Prostate gland (tissue), 2 donors: Measurements from ENCODE around the gene PTPRC. TPM values are rescaled to one million over a fixed set of nuclear protein-coding genes. Genes with fewer than 3 reads are reported as not detected.
"Not testable (repeated sequence)": the region's sequence is repeated elsewhere in the genome, so short reads cannot be mapped to it uniquely, and the experiment has no call there.

Experiments
- DNase-seq: peaks from one replicate; pipeline ENCODE4 v3.0.0-alpha.2; 2019; ENCODE audit warnings: low spot score
- H3K27ac ChIP-seq, 2 donors: fragments of 200-600 bp; sonication (generic); 2 replicates each; pipeline ENCODE4 v1.5.1; 2017 to 2019
- H3K27me3 ChIP-seq: fragments of 200-600 bp; sonication (generic); replicated peaks from 2 replicates; pipeline ENCODE4 v1.5.1; 2019; ENCODE audit not compliant: insufficient read depth
- H3K36me3 ChIP-seq, 2 donors: fragments of 200-600 bp; sonication (generic); 1 replicate in 1 of 2; 2 replicates in 1 of 2; pipeline versions ENCODE4 v1.5.1 to v1.8.1; 2017 to 2019
- H3K4me1 ChIP-seq: fragments of 200-600 bp; sonication (generic); replicated peaks from 2 replicates; pipeline ENCODE4 v1.5.1; 2019
- H3K4me3 ChIP-seq, 2 donors: fragments of 200-600 bp; sonication (generic); 2 replicates each; pipeline ENCODE4 v1.5.1; 2017 to 2019
- H3K9me3 ChIP-seq: fragments of 200-600 bp; sonication (generic); 2 replicates; pipeline ENCODE4 v1.5.1; 2017
- POLR2A ChIP-seq: fragments of 450-650 bp; IDR thresholded peaks from one replicate; pipeline ENCODE4 v1.6.1; 2016; ENCODE audit warnings: antibody characterized with exemption, mild to moderate bottlenecking
- POLR2AphosphoS5 ChIP-seq: sonication (generic); formaldehyde crosslinking; IDR thresholded peaks from one replicate; pipeline ENCODE4 v1.6.1; 2017; ENCODE audit warnings: antibody characterized with exemption
- WGBS: methylation state at CpG from one replicate; pipeline ENCODE4 v1.1.5; 2018; 5-methylcytosine and 5-hydroxymethylcytosine counted together
- intact Hi-C: fragments of 100-400 bp; cut with DNase I; formaldehyde crosslinking; loops from one replicate; pipeline ENCODE4 v1.14.2; 2022
- total RNA-seq, 2 donors: library from RNA; depleted of rRNA; stranded (reverse); fragments of >200 nt; gene quantifications; one replicate each; pipeline ENCODE4 v1.1.0, GENCODE V29; 2016
- TF ChIP-seq, protein P1 (sequence below), 4 experiments: fragments of 200-600 bp in 2 of 4; fragments of 450-650 bp in 2 of 4; sonication (generic) in 2 of 4; IDR thresholded peaks; 1 replicate in 3 of 4; 2 replicates in 1 of 4; pipeline ENCODE4 v1.5.1; 2016 to 2019; ENCODE audit warnings: antibody characterized with exemption in 4 of 4, mild to moderate bottlenecking in 2 of 4, moderate library complexity in 2 of 4

PTPRC gene
- total RNA-seq, 2 donors from 2014 or later: 8.9 to 9.5 TPM

DNA sequence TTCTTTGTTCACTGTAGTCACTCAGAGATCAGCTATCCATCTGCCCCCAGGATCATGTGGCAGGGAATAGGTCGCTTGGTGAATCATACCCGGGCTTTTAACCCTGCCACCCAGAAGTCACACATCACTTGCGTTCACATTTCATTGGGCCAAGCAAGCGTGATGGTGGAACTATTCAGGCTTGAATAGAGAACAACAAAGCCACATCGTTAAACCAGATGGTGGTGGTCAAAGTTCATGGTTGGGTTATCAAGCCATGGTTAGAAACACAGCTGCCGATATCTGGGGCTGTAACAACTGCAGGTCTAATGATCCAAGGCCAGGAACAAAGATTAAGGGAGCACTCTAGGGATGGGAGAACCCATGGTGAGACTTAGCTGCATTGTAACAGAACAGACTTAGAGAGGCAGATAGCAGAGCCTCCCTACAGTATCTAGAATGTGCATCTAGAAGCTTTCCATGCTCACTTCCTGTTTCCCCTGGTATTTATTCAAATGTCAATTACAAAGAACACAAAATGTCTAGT lies 40.0 kb upstream of the PTPRC start:
- H3K9me3 ChIP-seq: no peaks in the 10 kb centered on the region
- intact Hi-C loops: no loop called here
- TF ChIP-seq POLR2A (no peak), POLR2AphosphoS5 (no peak)
- TF ChIP-seq, protein P1, sequence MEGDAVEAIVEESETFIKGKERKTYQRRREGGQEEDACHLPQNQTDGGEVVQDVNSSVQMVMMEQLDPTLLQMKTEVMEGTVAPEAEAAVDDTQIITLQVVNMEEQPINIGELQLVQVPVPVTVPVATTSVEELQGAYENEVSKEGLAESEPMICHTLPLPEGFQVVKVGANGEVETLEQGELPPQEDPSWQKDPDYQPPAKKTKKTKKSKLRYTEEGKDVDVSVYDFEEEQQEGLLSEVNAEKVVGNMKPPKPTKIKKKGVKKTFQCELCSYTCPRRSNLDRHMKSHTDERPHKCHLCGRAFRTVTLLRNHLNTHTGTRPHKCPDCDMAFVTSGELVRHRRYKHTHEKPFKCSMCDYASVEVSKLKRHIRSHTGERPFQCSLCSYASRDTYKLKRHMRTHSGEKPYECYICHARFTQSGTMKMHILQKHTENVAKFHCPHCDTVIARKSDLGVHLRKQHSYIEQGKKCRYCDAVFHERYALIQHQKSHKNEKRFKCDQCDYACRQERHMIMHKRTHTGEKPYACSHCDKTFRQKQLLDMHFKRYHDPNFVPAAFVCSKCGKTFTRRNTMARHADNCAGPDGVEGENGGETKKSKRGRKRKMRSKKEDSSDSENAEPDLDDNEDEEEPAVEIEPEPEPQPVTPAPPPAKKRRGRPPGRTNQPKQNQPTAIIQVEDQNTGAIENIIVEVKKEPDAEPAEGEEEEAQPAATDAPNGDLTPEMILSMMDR (IDR thresholded peaks at IDR 0.05): no peak
- H3K4me1 ChIP-seq: no peaks in the 10 kb centered on the region
- no peak for DNase-seq
- no peak overlapping the region for H3K27ac ChIP-seq
- H3K27me3 ChIP-seq: no peaks in the 10 kb centered on the region
- 79% methylated on average over 6 of the region's 6 CpGs for WGBS
- H3K36me3 ChIP-seq: no peaks in the 10 kb centered on the region
- no peak overlapping the region for H3K4me3 ChIP-seq

DNA sequence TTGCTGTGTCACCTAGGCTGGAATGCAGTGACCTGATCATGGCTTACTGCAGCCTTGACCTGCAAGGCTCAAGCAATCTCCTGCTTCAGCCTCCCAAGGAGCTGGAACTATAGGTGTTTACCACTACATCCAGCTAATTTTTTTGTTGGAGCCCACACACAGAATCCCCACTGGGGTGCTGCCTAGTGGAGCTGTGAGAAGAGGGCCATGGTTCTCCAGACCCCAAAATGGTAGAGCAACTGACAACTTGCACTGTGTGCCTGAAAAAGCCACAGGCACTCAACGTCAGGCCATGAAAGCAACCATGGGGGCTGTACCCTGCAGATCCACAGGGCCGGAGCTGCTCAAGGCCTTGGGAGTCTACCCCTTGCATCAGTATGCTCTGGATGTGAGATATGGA lies 39.1 kb upstream of the PTPRC start:
- Histone ChIP-seq H3K27ac (no peak overlapping the region), H3K4me1 (no peaks in the 10 kb centered on the region), H3K4me3 (no peak overlapping the region), H3K36me3 (no peaks in the 10 kb centered on the region), H3K27me3 (no peaks in the 10 kb centered on the region), H3K9me3 (no peaks in the 10 kb centered on the region)
- 91% methylated on average over 2 of the region's 2 CpGs for WGBS
- TF ChIP-seq POLR2AphosphoS5 (no peak), POLR2A (no peak)
- TF ChIP-seq, protein P1 (IDR thresholded peaks at IDR 0.05): no peak
- no peak for DNase-seq
- intact Hi-C loops: no loop called here

DNA sequence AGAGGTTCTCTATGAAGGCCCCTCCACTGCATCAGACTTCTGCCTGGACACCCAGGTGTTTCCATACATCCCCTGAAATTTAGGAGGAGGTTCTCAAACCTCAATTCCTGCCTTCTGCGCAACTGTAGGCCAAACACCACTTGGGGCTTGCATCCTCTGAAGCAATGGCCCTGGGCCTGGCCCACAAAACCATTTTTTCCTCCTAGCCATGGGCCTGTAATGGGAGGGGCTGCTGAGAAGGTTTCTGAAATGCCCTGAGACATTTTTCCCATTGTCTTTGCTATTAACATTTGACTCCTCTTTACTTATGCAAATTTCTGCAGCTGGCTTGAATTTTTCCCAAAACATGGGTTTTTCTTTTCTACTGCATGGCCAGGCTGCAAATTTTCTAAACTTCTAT lies 37.9 kb upstream of the PTPRC start:
- no peaks in the 10 kb centered on the region for H3K27me3 ChIP-seq
- H3K9me3 ChIP-seq: no peaks in the 10 kb centered on the region
- H3K36me3 ChIP-seq: no peaks in the 10 kb centered on the region
- TF ChIP-seq, protein P1 (IDR thresholded peaks at IDR 0.05): no peak
- TF ChIP-seq POLR2AphosphoS5 (no peak), POLR2A (no peak)
- no peaks in the 10 kb centered on the region for H3K4me1 ChIP-seq
- no peak for DNase-seq
- no peak overlapping the region for H3K27ac ChIP-seq
- H3K4me3 ChIP-seq: no peak overlapping the region
- intact Hi-C loops: no loop called here
- 92% methylated on average over 1 of the region's 1 CpG for WGBS

DNA sequence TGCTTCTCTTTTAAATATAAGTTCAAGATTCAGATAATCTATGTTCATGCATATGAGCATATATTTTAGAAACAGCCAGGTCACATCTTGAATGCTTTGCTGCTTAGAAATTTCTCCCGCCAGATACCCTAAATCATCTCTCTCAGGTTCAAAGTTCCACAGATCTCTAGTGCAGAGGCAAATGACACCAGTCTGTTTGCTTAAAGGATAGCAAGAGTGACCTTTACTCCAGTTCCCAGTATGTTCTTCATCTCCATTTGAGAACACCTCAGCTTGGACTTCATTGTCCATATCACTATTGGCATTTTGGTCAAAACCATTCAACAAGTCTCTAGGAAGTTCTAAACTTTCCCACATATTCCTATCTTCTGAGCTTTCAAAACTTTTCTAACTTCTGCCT lies 37.5 kb upstream of the PTPRC start:
- 100% methylated on average over 1 of the region's 1 CpG for WGBS
- H3K36me3 ChIP-seq, DNase-seq, H3K4me3 ChIP-seq, H3K9me3 ChIP-seq, intact Hi-C loops, H3K27me3 ChIP-seq, H3K27ac ChIP-seq, H3K4me1 ChIP-seq: not testable (repeated sequence)

DNA sequence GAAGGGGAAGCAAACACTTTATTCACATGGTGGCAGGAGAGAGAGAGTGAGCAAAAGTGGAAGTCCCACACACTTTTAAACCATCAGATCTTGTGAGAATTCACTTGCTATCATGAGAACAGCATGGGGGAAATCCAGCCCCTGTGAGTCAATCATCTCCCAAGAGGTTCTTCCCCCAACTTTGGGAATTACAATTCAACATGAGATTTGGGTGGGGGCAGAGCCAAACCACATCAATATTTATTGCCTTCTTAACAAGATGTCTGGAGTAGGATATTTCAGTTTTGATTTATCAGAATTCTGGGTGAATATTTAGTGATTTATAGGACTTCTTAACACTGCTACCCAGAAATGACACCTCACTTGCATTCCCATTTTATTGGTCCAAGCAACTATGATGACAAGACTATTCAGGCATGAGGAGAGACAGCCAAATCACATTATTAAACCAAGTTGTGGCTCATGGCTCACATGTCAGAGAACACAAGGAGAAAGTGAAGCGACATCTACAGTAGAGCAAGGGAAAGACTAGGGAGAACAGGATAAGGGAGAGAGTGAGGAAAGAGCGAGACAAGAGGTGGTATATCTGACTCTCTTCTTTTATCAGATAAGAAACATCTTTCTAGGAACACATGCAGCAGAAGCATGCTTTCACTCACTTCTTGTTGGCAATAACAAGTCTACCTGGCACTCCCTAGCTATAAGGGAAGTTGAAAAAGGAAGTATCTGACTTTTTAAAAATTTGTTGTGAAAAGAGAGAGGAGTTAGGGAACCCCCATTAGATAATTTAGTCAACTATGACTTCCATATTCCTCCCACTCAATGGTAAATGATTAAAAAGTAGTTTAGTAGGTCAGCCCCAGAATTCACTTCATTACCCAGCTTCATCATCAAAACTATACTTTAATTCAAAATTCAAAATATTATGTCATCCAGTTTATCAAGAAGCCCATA lies 36.6 kb upstream of the PTPRC start:
- Histone ChIP-seq H3K4me3 (no peak overlapping the region), H3K36me3 (no peaks in the 10 kb centered on the region), H3K4me1 (no peaks in the 10 kb centered on the region), H3K27ac (no peak overlapping the region), H3K27me3 (no peaks in the 10 kb centered on the region), H3K9me3 (no peaks in the 10 kb centered on the region)
- intact Hi-C loops: no loop called here
- TF ChIP-seq POLR2AphosphoS5 (no peak), POLR2A (no peak)
- TF ChIP-seq, protein P1 (IDR thresholded peaks at IDR 0.05): no peak
- DNase-seq: no peak
- 94% methylated on average over 2 of the region's 2 CpGs for WGBS
